22Rv1 (cell line): ENCODE measurements around the gene SLC25A28.

Experiments
- CTCF ChIP-seq: fragments of 450-650 bp; IDR thresholded peaks from 2 replicates; pipeline ENCODE4 v1.5.1; 2017; ENCODE audit warnings: mild to moderate bottlenecking
- ZFX ChIP-seq: fragments of 450-650 bp; IDR thresholded peaks from 2 replicates; pipeline ENCODE4 v1.6.1; 2017; ENCODE audit warnings: antibody characterized with exemption, borderline replicate concordance

GRCh38 chr10:99652800-99653390, 32.7 kb upstream of the SLC25A28 start:
- TF ChIP-seq CTCF (no peak), ZFX (no peak)
